Measurements from ENCODE around the gene VAV2. TPM values are rescaled to one million over a fixed set of nuclear protein-coding genes. Genes with fewer than 3 reads are reported as not detected.

Gene VAV2
- total RNA-seq, 6 experiments from 2014 or later, result 17.6 to 24.5 (median 21.7) TPM

GRCh38 chr9:134004131-134004873 is 12.2 kb upstream of the VAV2 start:
- no peak overlapping the region for H3K4me3 Mint-ChIP-seq
- peaks cover 30% of the 10 kb centered on the region for H3K27me3 Mint-ChIP-seq (ENCODE audit: insufficient read depth)
- no peak for DNase-seq
- no peaks in the 10 kb centered on the region for H3K4me1 Mint-ChIP-seq (ENCODE audit: low read depth)
- no peaks in the 10 kb centered on the region for H3K9me3 Mint-ChIP-seq
- no peak overlapping the region for H3K27ac Mint-ChIP-seq
- no peaks in the 10 kb centered on the region for H3K36me3 Mint-ChIP-seq (ENCODE audit: low read depth)
- TF ChIP-seq CTCF (IDR thresholded peaks at IDR 0.05), result no peak

DNA sequence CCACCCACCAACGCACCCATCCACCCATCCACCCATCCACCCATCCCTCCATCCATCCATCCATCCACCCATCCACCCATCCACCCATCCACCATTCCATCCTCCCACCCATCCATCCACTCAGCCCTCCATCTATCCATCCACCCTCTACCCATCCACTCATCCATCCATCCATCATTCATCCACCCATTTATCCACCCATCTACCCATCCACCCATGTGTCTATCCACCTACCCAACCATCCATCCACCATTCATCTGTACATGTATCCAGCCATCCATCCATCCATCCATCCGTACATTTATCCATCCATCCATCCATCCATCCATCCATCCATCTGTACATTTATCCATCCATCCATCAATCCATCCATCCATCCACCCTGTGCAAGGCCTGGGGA is 11.1 kb upstream of the VAV2 start:
- Mint-ChIP-seq H3K9me3 (no peaks in the 10 kb centered on the region), H3K4me3 (no peak overlapping the region), H3K27ac (no peak overlapping the region), H3K27me3 (ENCODE audit: insufficient read depth) (peaks cover 21% of the 10 kb centered on the region), H3K36me3 (ENCODE audit: low read depth) (no peaks in the 10 kb centered on the region), H3K4me1 (ENCODE audit: low read depth) (no peaks in the 10 kb centered on the region)
- DNase-seq, result no peak
- no peak for TF ChIP-seq CTCF (IDR thresholded peaks at IDR 0.05)

DNA sequence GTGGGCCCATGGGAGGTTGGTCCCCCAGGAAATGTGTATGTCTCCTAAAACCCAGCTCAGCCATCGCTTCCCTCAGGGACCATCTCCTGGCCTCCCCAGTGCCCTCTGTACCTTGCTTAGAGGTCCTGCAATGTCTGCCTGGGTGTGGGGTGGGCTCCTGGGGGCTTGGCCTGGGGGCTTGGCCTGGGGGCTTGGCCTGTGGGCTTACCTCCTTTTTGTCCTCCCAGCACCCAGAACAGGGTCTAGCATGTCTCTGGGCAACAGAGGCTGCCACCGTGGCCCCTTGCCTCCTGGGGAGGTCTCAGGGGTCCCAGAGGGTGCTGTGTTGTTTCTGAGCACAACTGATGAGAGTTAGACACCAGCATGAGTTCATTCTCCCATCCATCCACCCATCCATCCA is 10.7 kb upstream of the VAV2 start:
- no peak for DNase-seq
- H3K36me3 Mint-ChIP-seq (ENCODE audit: low read depth), result no peaks in the 10 kb centered on the region
- peaks cover 20% of the 10 kb centered on the region for H3K27me3 Mint-ChIP-seq (ENCODE audit: insufficient read depth)
- H3K4me1 Mint-ChIP-seq (ENCODE audit: low read depth), result no peaks in the 10 kb centered on the region
- H3K9me3 Mint-ChIP-seq, result no peaks in the 10 kb centered on the region
- H3K27ac Mint-ChIP-seq, result no peak overlapping the region
- TF ChIP-seq CTCF (IDR thresholded peaks at IDR 0.05), result no peak
- no peak overlapping the region for H3K4me3 Mint-ChIP-seq

DNA sequence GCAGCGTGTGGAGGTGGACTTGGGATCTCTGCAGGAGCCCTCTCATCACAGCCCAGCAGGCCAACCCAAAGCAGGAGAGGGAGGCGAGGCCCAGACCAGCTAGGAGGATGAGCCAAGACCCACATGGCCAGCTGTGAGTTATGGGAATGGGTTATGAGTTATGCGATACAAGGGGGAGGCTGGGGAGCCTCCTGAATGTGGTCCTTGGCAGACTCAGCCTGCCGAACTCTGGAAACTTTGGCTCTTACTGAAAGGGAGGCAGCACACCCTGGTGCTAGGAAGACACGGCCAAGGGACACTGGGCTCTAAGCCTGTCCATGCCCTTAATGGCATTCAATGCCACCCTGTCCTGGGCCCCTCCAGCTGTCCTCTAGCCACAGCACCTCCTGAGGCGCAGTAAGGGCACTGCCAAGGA is 7.7 kb upstream of the VAV2 start:
- Mint-ChIP-seq H3K4me3 (no peak overlapping the region), H3K9me3 (no peaks in the 10 kb centered on the region), H3K4me1 (ENCODE audit: low read depth) (peaks cover 5% of the 10 kb centered on the region; the same call in 1 of the 2 replicates), H3K36me3 (ENCODE audit: low read depth) (no peaks in the 10 kb centered on the region), H3K27ac (no peak overlapping the region), H3K27me3 (ENCODE audit: insufficient read depth) (peaks cover 11% of the 10 kb centered on the region)
- TF ChIP-seq CTCF (IDR thresholded peaks at IDR 0.05), result no peak
- DNase-seq, result no peak

DNA sequence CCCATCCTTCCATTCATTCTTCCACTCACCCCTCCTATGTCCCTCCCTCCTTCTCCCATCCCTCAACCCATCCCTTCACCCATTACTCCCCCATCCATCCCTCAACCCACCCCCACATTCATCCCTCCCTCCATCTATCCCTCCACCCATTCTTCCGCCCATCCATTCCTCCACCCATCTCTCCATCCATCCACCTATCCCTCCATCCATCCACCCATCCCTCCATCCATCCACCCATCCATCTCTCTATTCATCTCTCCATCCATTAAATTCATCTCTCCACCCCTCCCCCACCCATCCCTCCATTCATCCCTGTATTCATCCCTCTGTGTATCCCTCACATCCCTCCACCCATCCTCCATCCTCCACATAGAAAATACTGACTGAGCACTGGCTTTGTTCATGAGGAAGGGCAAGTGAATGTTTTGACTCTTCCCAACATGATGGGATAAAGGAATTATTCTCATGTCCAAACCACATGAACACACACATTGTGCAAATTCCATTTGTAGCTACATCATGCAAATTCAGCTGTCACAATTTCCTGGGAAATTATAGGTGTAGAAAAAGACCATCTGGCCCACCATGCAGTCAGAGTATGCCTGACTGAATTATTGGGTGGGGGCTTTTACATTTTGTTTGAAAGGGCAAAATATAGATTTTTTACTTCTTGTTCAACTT is 6.9 kb upstream of the VAV2 start:
- TF ChIP-seq CTCF (IDR thresholded peaks at IDR 0.05), result no peak
- Mint-ChIP-seq H3K9me3 (no peaks in the 10 kb centered on the region), H3K4me1 (ENCODE audit: low read depth) (peaks cover 13% of the 10 kb centered on the region), H3K36me3 (ENCODE audit: low read depth) (no peaks in the 10 kb centered on the region), H3K27me3 (ENCODE audit: insufficient read depth) (peaks cover 9% of the 10 kb centered on the region), H3K27ac (no peak overlapping the region), H3K4me3 (no peak overlapping the region)
- no peak for DNase-seq
